HCEC 1CT (cell line): ENCODE results near the gene POLA1.
A peak's percentile ranks its signal among the peaks of the same experiment; 100 is the strongest.

Experiments used
- DNase-seq: peaks from one replicate; pipeline ENCODE4 v3.0.0-alpha.2; 2017

POLA1 gene

GRCh38 chrX:24886916-24887315 is 193.2 kb downstream of the POLA1 start:
- DNase-seq = no peak

GRCh38 chrX:24890677-24891076 is 197.0 kb downstream of the POLA1 start:
- no peak for DNase-seq

- DNase-seq = no peak
These were observed 205.7 kb downstream of the POLA1 start for GRCh38 chrX:24899391-24899790.

- no peak for DNase-seq
These were observed 206.5 kb downstream of the POLA1 start for GRCh38 chrX:24900234-24900633.

- peak; percentile 72 for DNase-seq
These were observed 209.1 kb downstream of the POLA1 start for GRCh38 chrX:24902806-24903205.

GRCh38 chrX:24918715-24919114 is 225.0 kb downstream of the POLA1 start:
- no peak for DNase-seq

GRCh38 chrX:24920769-24921168 is 227.1 kb downstream of the POLA1 start:
- no peak for DNase-seq

GRCh38 chrX:24925430-24925829 is 231.7 kb downstream of the POLA1 start:
- DNase-seq = no peak

GRCh38 chrX:24927372-24927771 is 233.7 kb downstream of the POLA1 start:
- DNase-seq = no peak

- DNase-seq = no peak
These were observed 234.4 kb downstream of the POLA1 start for GRCh38 chrX:24928114-24928513.

GRCh38 chrX:24934279-24934678 is 240.6 kb downstream of the POLA1 start:
- DNase-seq = no peak

- no peak for DNase-seq
These were observed 251.3 kb downstream of the POLA1 start for GRCh38 chrX:24945009-24945408.

GRCh38 chrX:24946369-24946768 is 252.7 kb downstream of the POLA1 start:
- no peak for DNase-seq

- DNase-seq = no peak
These were observed 261.0 kb downstream of the POLA1 start for GRCh38 chrX:24954732-24955131.

- no peak for DNase-seq
These were observed 261.7 kb downstream of the POLA1 start for GRCh38 chrX:24955372-24955930.

GRCh38 chrX:24956828-24957227 is 263.1 kb downstream of the POLA1 start:
- no peak for DNase-seq

- DNase-seq = no peak
These were observed 268.1 kb downstream of the POLA1 start for GRCh38 chrX:24961809-24962208.

- no peak for DNase-seq
These were observed 270.1 kb downstream of the POLA1 start for GRCh38 chrX:24963823-24964222.

- DNase-seq = no peak
These were observed 271.7 kb downstream of the POLA1 start for GRCh38 chrX:24965372-24965771.

- DNase-seq = no peak
These were observed 276.1 kb downstream of the POLA1 start for GRCh38 chrX:24969812-24970211.

- peak; percentile 4 for DNase-seq
These were observed 285.4 kb downstream of the POLA1 start for GRCh38 chrX:24979081-24979480.

GRCh38 chrX:24981030-24981429 is 287.3 kb downstream of the POLA1 start:
- DNase-seq = no peak

GRCh38 chrX:24982306-24982965 is 288.7 kb downstream of the POLA1 start:
- DNase-seq = no peak

GRCh38 chrX:24983931-24984330 is 290.2 kb downstream of the POLA1 start:
- no peak for DNase-seq

GRCh38 chrX:24985120-24985519 is 291.4 kb downstream of the POLA1 start:
- no peak for DNase-seq
